Measurements from ENCODE around the gene AP1B1.

Gene AP1B1

DNA sequence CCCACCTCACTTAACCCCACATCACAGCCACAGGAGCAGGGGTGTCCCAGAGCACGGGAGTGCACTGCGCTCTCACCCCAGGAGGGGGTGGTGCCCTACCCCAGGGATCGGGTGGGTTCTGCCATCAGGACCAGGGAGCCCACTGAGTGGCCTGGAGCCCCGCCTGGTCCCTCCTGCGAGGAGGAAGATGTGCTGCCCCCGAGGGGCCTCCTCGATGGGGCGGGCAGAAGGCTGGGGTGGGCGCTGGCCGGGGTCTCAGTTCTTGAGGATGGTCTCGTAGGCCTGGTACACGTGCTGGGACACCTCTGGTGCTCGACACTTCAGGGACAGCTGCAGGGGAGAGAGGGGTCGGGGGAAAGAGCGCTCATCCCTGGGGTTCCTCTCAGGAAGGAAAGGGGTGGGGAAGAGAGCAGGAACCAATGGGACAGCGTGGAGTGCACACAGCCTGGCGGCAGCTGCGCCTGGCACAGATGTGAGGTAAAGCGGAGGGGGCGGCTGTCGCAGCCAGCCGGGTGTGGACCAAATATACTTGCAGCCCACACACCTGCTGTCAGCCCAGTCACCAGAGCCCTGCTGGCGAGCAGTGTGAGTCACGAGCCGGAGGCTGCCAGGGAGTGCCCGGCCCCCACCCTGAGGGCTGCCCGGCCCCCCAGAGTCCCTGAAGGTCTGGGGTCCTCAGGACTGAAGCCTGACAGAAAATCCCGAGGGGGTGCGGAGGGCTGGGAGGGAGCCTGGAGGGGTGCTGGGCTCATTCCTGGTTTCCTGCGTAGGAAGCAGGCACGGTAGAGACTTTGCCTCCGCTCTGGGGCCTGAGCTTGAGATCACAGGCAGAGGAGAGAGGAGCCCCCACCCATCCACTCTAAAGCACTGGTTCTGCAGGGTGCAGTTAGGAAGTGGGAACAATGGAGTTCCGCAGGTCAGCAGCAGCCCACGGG, 59.5 kb downstream of the AP1B1 start:
- no peak for DNase-seq (ENCODE audit: low read depth)
- no peak overlapping the region for H3K4me3 ChIP-seq (ENCODE audit: low read length)
- TF ChIP-seq CTCF (IDR thresholded peaks at IDR 0.05; ENCODE audit: insufficient read depth, low read depth, low read length, missing control alignments) = no peak

DNA sequence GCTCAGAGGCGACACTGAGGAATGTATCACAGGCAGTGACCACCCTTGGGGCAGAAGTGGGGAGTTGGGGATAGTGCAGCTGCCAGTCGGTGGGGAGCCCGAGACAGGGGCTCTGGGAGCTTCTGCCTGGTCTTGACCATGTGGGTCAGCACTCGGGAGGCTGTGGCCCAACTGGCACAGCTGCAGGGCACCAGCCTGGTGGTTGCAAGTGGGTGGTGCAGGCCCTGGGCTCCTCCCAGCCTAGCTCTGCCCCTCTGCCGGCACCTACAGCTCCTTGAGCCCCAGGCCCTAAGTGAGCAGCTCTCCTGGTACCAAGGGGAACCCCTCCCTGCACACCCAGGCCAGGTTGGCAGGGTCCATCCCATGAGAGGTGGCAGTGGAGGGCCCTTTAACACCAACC, 60.3 kb downstream of the AP1B1 start:
- peak; percentile 7 for TF ChIP-seq CTCF (IDR thresholded peaks at IDR 0.05; ENCODE audit: insufficient read depth, low read depth, low read length, missing control alignments)
- no peak for DNase-seq (ENCODE audit: low read depth)
- no peak overlapping the region for H3K4me3 ChIP-seq (ENCODE audit: low read length)

- no peak for DNase-seq (ENCODE audit: low read depth)
- TF ChIP-seq CTCF (IDR thresholded peaks at IDR 0.05; ENCODE audit: insufficient read depth, low read depth, low read length, missing control alignments) = no peak
- H3K4me3 ChIP-seq (ENCODE audit: low read length) = no peak overlapping the region
These were observed 61.1 kb downstream of the AP1B1 start for GRCh38 chr22:29327089-29327764.

GRCh38 chr22:29326481-29326880, 61.9 kb downstream of the AP1B1 start:
- no peak for DNase-seq (ENCODE audit: low read depth)
- H3K4me3 ChIP-seq (ENCODE audit: low read length) = no peak overlapping the region
- no peak for TF ChIP-seq CTCF (IDR thresholded peaks at IDR 0.05; ENCODE audit: insufficient read depth, low read depth, low read length, missing control alignments)

DNA sequence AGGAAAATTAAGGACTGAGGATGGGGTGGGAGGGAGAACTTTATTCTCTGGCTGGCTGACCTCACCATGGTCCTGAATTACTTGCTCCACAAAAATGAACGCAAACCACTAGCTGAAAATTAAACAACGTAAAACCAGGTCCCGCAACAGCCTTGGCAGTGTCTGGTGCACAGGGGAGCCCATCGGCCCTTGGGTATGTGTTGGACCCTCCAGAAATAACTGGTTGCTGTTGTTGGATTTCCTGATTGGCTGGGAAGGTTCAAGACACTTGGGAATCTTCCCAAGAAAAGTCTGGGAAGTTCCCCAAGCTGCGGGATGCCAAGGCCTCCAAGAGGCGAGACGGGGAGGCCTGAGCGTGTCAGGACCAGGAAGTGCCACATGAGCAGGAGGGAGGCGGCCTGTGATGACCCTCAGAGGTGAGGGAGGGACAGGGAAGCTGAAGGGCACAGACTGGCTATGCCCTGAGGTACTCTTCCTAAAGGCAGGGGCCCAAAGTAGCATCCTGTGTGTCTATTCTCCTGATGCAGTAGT, 62.5 kb downstream of the AP1B1 start:
- H3K4me3 ChIP-seq (ENCODE audit: low read length) = no peak overlapping the region
- DNase-seq (ENCODE audit: low read depth) = no peak
- no peak for TF ChIP-seq CTCF (IDR thresholded peaks at IDR 0.05; ENCODE audit: insufficient read depth, low read depth, low read length, missing control alignments)

- H3K4me3 ChIP-seq (ENCODE audit: low read length) = no peak overlapping the region
- no peak for DNase-seq (ENCODE audit: low read depth)
- TF ChIP-seq CTCF (IDR thresholded peaks at IDR 0.05; ENCODE audit: insufficient read depth, low read depth, low read length, missing control alignments) = no peak
These were observed 63.0 kb downstream of the AP1B1 start for GRCh38 chr22:29325356-29325755.
